IMR-90 (cell line): ENCODE results near the gene EHMT1. TPM values are rescaled to one million over a fixed set of nuclear protein-coding genes. Genes with fewer than 3 reads are reported as not detected.

Experiments
- ATAC-seq: fragments of 200-7000 bp; cut with Tn5 transposase; 2 replicates; pipeline ENCODE4 v1.9.1; 2020; ENCODE audit warnings: low read depth, mild to moderate bottlenecking, moderate library complexity
- BruUV-seq: library from RNA; stranded (reverse); fragments of 400-500 nt; replicated peaks from 2 replicates; lab custom pipeline; 2021; lab: Mats Ljungman, UMichigan
- CTCF ChIA-PET: fragments of 300-600 bp; formaldehyde crosslinking; extraction: SDS; loops from one replicate; lab custom pipeline; 2021; ENCODE audit warnings: antibody characterized with exemption; lab: Yijun Ruan, JAX
- POLR2A ChIA-PET: fragments of 300-600 bp; sonication (Branson Sonifier 250); formaldehyde crosslinking; loops from one replicate; lab custom pipeline; 2022; ENCODE audit warnings: antibody characterized with exemption; ENCODE audit not compliant: unreplicated experiment; lab: Charles Lee
- DNase-seq: peaks from one replicate; pipeline ENCODE4 v3.0.0; 2013
- H2AFZ ChIP-seq: replicated peaks from 2 replicates; pipeline ENCODE3; 2013; ENCODE audit warnings: low read length, mild to moderate bottlenecking; ENCODE audit not compliant: poor library complexity
- H2AK5ac ChIP-seq: 2 replicates; pipeline ENCODE4 v1.6.1; 2013; ENCODE audit warnings: low read depth, low read length, inconsistent platforms
- H2AK9ac ChIP-seq: replicated peaks from 2 replicates; pipeline ENCODE3; 2013; ENCODE audit warnings: mild to moderate bottlenecking, low read depth, low read length, moderate library complexity; ENCODE audit not compliant: poor library complexity
- H2BK120ac ChIP-seq: 2 replicates; pipeline ENCODE4 v1.6.1; 2013; ENCODE audit warnings: low read depth, low read length, inconsistent platforms
- H2BK15ac ChIP-seq: 3 replicates; pipeline ENCODE4 v1.6.1; 2013; ENCODE audit warnings: low read depth, low read length, inconsistent platforms
- H2BK20ac ChIP-seq: 2 replicates; pipeline ENCODE4 v1.6.1; 2013; ENCODE audit warnings: low read depth, mild to moderate bottlenecking, inconsistent platforms, low read length, moderate library complexity
- H2BK5ac ChIP-seq: 2 replicates; pipeline ENCODE4 v1.6.1; 2013; ENCODE audit warnings: mild to moderate bottlenecking, low read depth, low read length, inconsistent platforms; ENCODE audit not compliant: poor library complexity, severe bottlenecking
- H3K14ac ChIP-seq: replicated peaks from 2 replicates; pipeline ENCODE4 v1.6.1; 2013; ENCODE audit warnings: low read depth, low read length, inconsistent platforms
- H3K18ac ChIP-seq: 2 replicates; pipeline ENCODE4 v1.6.1; 2013; ENCODE audit warnings: low read depth, low read length, control low read depth
- H3K23ac ChIP-seq: 2 replicates; pipeline ENCODE4 v1.6.1; 2013; ENCODE audit warnings: low read depth, low read length, inconsistent platforms
- H3K27ac ChIP-seq: 2 replicates; pipeline ENCODE4 v1.5.1; 2013; ENCODE audit warnings: mild to moderate bottlenecking, control low read depth, low read length; ENCODE audit not compliant: insufficient read depth
- H3K27me3 ChIP-seq: 2 replicates; pipeline ENCODE4 v1.6.1; 2013; ENCODE audit warnings: low read length; ENCODE audit not compliant: control insufficient read depth, insufficient read depth
- H3K36me3 ChIP-seq: 2 replicates; pipeline ENCODE4 v1.6.1; 2013; ENCODE audit warnings: low read length, mixed read lengths; ENCODE audit not compliant: control insufficient read depth, insufficient read depth
- H3K4ac ChIP-seq: 2 replicates; pipeline ENCODE4 v1.6.1; 2013; ENCODE audit warnings: low read depth, low read length, inconsistent platforms
- H3K4me1 ChIP-seq: 2 replicates; pipeline ENCODE4 v1.6.1; 2013; ENCODE audit warnings: low read length, mixed read lengths; ENCODE audit not compliant: control insufficient read depth, insufficient read depth
- H3K4me2 ChIP-seq: 2 replicates; pipeline ENCODE4 v1.6.1; 2013; ENCODE audit warnings: low read depth, mild to moderate bottlenecking, control low read depth, low read length, moderate library complexity
- H3K4me3 ChIP-seq: 2 replicates; pipeline ENCODE4 v1.5.1; 2013; ENCODE audit warnings: low read depth, mild to moderate bottlenecking, control low read depth, low read length, moderate library complexity; ENCODE audit not compliant: insufficient read depth
- H3K56ac ChIP-seq: 2 replicates; pipeline ENCODE4 v1.6.1; 2013; ENCODE audit warnings: low read length, inconsistent platforms; ENCODE audit not compliant: insufficient read depth; ENCODE audit errors: extremely low read depth
- H3K79me1 ChIP-seq, 2 experiments: 2 replicates each; pipeline ENCODE4 v1.6.1; 2013; ENCODE audit warnings: low read length in 2 of 2, inconsistent platforms in 1 of 2, low read depth in 1 of 2
- H3K9ac ChIP-seq: 2 replicates; pipeline ENCODE4 v1.6.1; 2013; ENCODE audit warnings: low read depth, low read length, control low read depth
- H3K9me1 ChIP-seq: 2 replicates; pipeline ENCODE4 v1.6.1; 2013; ENCODE audit warnings: low read length, inconsistent platforms; ENCODE audit not compliant: insufficient read depth
- H3K9me3 ChIP-seq: 2 replicates; pipeline ENCODE4 v1.6.1; 2013; ENCODE audit warnings: low read length; ENCODE audit not compliant: control insufficient read depth, insufficient read depth
- H4K20me1 ChIP-seq: 2 replicates; pipeline ENCODE4 v1.6.1; 2013; ENCODE audit warnings: low read length, inconsistent platforms; ENCODE audit not compliant: insufficient read depth
- H4K5ac ChIP-seq: 2 replicates; pipeline ENCODE4 v1.6.1; 2013; ENCODE audit warnings: mild to moderate bottlenecking, low read depth, low read length, control low read depth
- H4K8ac ChIP-seq, 2 experiments: 2 replicates each; pipeline ENCODE4 v1.6.1; 2013; ENCODE audit warnings: low read depth in 2 of 2, low read length in 2 of 2, control low read depth in 1 of 2, inconsistent platforms in 1 of 2
- H4K91ac ChIP-seq: 2 replicates; pipeline ENCODE4 v1.6.1; 2013; ENCODE audit warnings: low read depth, low read length, inconsistent platforms; ENCODE audit not compliant: insufficient read depth
- CHD1 ChIP-seq: IDR thresholded peaks from 2 replicates; pipeline ENCODE4 v1.6.1; 2012; ENCODE audit warnings: low read depth, low read length, improper control_type of control experiment
- ELK1 ChIP-seq: fragments of 150-350 bp; IDR thresholded peaks from 2 replicates; pipeline ENCODE4 v1.6.1; 2016; ENCODE audit warnings: low read depth, mild to moderate bottlenecking, low read length, moderate library complexity, borderline replicate concordance
- FOS ChIP-seq: fragments of 150-350 bp; IDR thresholded peaks from 2 replicates; pipeline ENCODE4 v1.6.1; 2016; ENCODE audit warnings: low read depth, low read length
- MAFK ChIP-seq: IDR thresholded peaks from 2 replicates; pipeline ENCODE4 v1.6.1; 2012; ENCODE audit warnings: low read depth, low read length, improper control_type of control experiment
- MAZ ChIP-seq: IDR thresholded peaks from 2 replicates; pipeline ENCODE4 v1.6.1; 2012; ENCODE audit warnings: low read depth, mild to moderate bottlenecking, low read length, improper control_type of control experiment, moderate library complexity, borderline replicate concordance
- RAD21 ChIP-seq: IDR thresholded peaks from 2 replicates; pipeline ENCODE4 v1.6.1; 2012; ENCODE audit warnings: low read length, improper control_type of control experiment
- RCOR1 ChIP-seq: IDR thresholded peaks from 2 replicates; pipeline ENCODE4 v1.6.1; 2012; ENCODE audit warnings: mild to moderate bottlenecking, low read length, improper control_type of control experiment; ENCODE audit not compliant: insufficient replicate concordance
- WGBS, 2 experiments: methylation state at CpG; one replicate each; pipeline versions ENCODE4 v1.1.5 to v1.1.7; 2013; ENCODE audit warnings: missing lambda C conversion rate in 2 of 2; ENCODE audit not compliant: insufficient read length in 1 of 2; ENCODE audit errors: extremely low coverage in 2 of 2; 5-methylcytosine and 5-hydroxymethylcytosine counted together
- dilution Hi-C: fragments of 300-500 bp; cut with HindIII; formaldehyde crosslinking; loops from one replicate; pipeline ENCODE4 v1.14.3; 2018; ENCODE audit warnings: low sequenced_read_pairs; ENCODE audit not compliant: unreplicated experiment
- in situ Hi-C: fragments of 300-500 bp; cut with MboI; formaldehyde crosslinking; loops from 3 replicates; pipeline ENCODE4 v1.14.3; 2019; ENCODE audit warnings: low sequenced_read_pairs, inconsistent platforms, mixed read lengths
- intact Hi-C: fragments of 100-400 bp; cut with micrococcal nuclease; formaldehyde crosslinking; loops from 2 replicates; pipeline ENCODE4 v1.10.0; 2022
- polyA plus RNA-seq, 3 experiments: library from polyadenylated mRNA; depleted of rRNA; stranded (reverse); fragments of >200 nt; gene quantifications; 2 replicates each; pipeline ENCODE4 v1.2.3, GENCODE V29; 2012; ENCODE audit warnings: low replicate concordance in 1 of 3
- total RNA-seq: library from RNA; depleted of rRNA; stranded (reverse); fragments of >200 nt; gene quantifications from 2 replicates; pipeline ENCODE4 v1.2.3, GENCODE V29; 2012
- TF ChIP-seq, protein P1 (sequence below): fragments of 150-350 bp; IDR thresholded peaks from 2 replicates; pipeline ENCODE4 v1.6.1; 2017; ENCODE audit warnings: mild to moderate bottlenecking, antibody characterized with exemption, low read length, low read depth

EHMT1 gene
- total and polyA plus RNA-seq, 2 of the 4 experiments (the other 2 are of a cell fraction) = 32.8 to 35.1 TPM

DNA sequence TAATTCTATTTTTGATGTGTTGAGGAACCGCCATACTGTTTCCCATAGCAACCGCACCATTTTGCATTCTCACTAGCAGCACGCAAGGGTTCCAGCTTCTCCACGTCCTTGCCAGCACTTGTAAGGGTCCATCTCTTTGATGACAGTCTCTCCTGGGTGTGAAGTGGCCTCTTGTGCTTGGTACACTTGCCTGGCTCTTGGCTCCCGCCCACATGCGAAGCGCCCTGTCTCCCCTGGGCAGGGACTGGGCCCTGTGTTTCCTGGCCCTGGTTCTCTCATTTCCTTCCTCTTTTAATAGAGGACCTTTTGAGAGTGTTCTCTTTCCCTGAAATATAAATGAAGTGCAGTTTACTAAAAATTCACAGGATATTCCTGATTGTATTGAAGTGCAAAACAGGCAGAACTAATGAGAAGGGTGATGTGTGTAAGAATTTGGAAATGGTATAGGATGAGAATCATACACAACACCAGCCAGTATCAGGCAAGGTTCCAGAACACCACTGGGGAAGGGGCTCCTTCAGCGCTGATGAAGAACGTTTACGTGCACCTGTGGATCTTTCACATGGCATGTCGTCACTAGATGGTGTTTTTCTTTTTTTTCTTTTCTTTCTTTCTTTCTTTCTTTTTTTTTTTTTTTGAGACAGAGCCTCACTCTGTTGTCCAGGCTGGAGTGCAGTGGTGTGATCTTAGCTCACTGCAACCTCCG, 73.0 kb downstream of the EHMT1 start:
- dilution Hi-C loops = no loop called here

More for the DNA sequence above, 73.0 kb downstream of the EHMT1 start:
- no peak overlapping the region for H4K91ac ChIP-seq
- H3K9me1 ChIP-seq = peaks cover 35% of the 10 kb centered on the region
- intact Hi-C loops (no loop called here), in situ Hi-C loops (no loop called here)
- H2AK9ac ChIP-seq = no peak overlapping the region
- peaks cover 57 to 91% of the 10 kb centered on the region in 2 experiments for H3K79me1 ChIP-seq
- TF ChIP-seq RCOR1 (no peak), FOS (no peak), RAD21 (no peak), ELK1 (no peak), MAFK (no peak), CHD1 (no peak), MAZ (no peak)
- TF ChIP-seq, protein P1, sequence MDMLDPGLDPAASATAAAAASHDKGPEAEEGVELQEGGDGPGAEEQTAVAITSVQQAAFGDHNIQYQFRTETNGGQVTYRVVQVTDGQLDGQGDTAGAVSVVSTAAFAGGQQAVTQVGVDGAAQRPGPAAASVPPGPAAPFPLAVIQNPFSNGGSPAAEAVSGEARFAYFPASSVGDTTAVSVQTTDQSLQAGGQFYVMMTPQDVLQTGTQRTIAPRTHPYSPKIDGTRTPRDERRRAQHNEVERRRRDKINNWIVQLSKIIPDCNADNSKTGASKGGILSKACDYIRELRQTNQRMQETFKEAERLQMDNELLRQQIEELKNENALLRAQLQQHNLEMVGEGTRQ = no peak
- no peak for DNase-seq
- no peak overlapping the region for H4K5ac ChIP-seq
- H2AFZ ChIP-seq = no peak overlapping the region
- H2BK120ac ChIP-seq = no peak overlapping the region
- H3K23ac ChIP-seq = no peak overlapping the region
- H3K14ac ChIP-seq = no peak overlapping the region
- no peak overlapping the region for H2BK5ac ChIP-seq
- no peaks in the 10 kb centered on the region for H3K36me3 ChIP-seq
- H4K8ac ChIP-seq = no peak overlapping the region
- H3K9ac ChIP-seq = no peak overlapping the region
- H3K27ac ChIP-seq = no peak overlapping the region
- H3K4me2 ChIP-seq = no peak overlapping the region
- H3K18ac ChIP-seq = no peak overlapping the region
- H2BK20ac ChIP-seq = no peak overlapping the region
- no peaks in the 10 kb centered on the region for H3K9me3 ChIP-seq
- WGBS, 2 experiments = no CpG with 5 or more reads among the region's 12 CpGs
- peaks cover 77% of the 10 kb centered on the region for H4K20me1 ChIP-seq
- H2AK5ac ChIP-seq = no peak overlapping the region
- no peak overlapping the region for H2BK15ac ChIP-seq
- BruUV-seq = no TSS peak
- H3K27me3 ChIP-seq = no peaks in the 10 kb centered on the region
- no peak overlapping the region for H3K56ac ChIP-seq
- no peak overlapping the region for H3K4me3 ChIP-seq
- ChIA-PET POLR2A (no interaction called here), CTCF (interaction anchor here (1.0 kb wide), 1 partner anchor 17 kb away, joined by 4 read pairs; no protein-coding TSS in a partner anchor)
- peaks cover 5% of the 10 kb centered on the region for H3K4me1 ChIP-seq
- no peak for ATAC-seq
- H3K4ac ChIP-seq = no peak overlapping the region
